KG1 (cell line): Measurements from ENCODE around the gene PEX14.

Experiments
- DNase-seq: peaks from one replicate; lab custom pipeline; 2025; lab: John Stamatoyannopoulos, UW

PEX14 gene

GRCh38 chr1:10649517-10650201, 174.9 kb downstream of the PEX14 start:
- no peak for DNase-seq

- DNase-seq: no peak
Observed at GRCh38 chr1:10650556-10651388, 176.0 kb downstream of the PEX14 start.

- no peak for DNase-seq
Observed at GRCh38 chr1:10651389-10651766, 176.6 kb downstream of the PEX14 start.

- DNase-seq: no peak
Observed at GRCh38 chr1:10651793-10652192, 177.0 kb downstream of the PEX14 start.

- no peak for DNase-seq
Observed at GRCh38 chr1:10652626-10653025, 177.9 kb downstream of the PEX14 start.

- DNase-seq: no peak
Observed at GRCh38 chr1:10653370-10654125, 178.8 kb downstream of the PEX14 start.

GRCh38 chr1:10655002-10655401, 180.3 kb downstream of the PEX14 start:
- DNase-seq: no peak

GRCh38 chr1:10656431-10656830, 181.7 kb downstream of the PEX14 start:
- no peak for DNase-seq

GRCh38 chr1:10657088-10657847, 182.5 kb downstream of the PEX14 start:
- no peak for DNase-seq

GRCh38 chr1:10658396-10659066, 183.8 kb downstream of the PEX14 start:
- no peak for DNase-seq

- no peak for DNase-seq
Observed at GRCh38 chr1:10659218-10659617, 184.5 kb downstream of the PEX14 start.

GRCh38 chr1:10659646-10660540, 185.1 kb downstream of the PEX14 start:
- no peak for DNase-seq

GRCh38 chr1:10661453-10661852, 186.7 kb downstream of the PEX14 start:
- DNase-seq: no peak

GRCh38 chr1:10662090-10662688, 187.4 kb downstream of the PEX14 start:
- DNase-seq: no peak

GRCh38 chr1:10662824-10663677, 188.3 kb downstream of the PEX14 start:
- no peak for DNase-seq

- DNase-seq: no peak
Observed at GRCh38 chr1:10663678-10664035, 188.9 kb downstream of the PEX14 start.

GRCh38 chr1:10664251-10664650, 189.5 kb downstream of the PEX14 start:
- no peak for DNase-seq

GRCh38 chr1:10665226-10665625, 190.5 kb downstream of the PEX14 start:
- DNase-seq: no peak
